ENCODE data around the gene MSRB3. TPM values are rescaled to one million over a fixed set of nuclear protein-coding genes. Genes with fewer than 3 reads are reported as not detected.

Gene MSRB3
- total and polyA plus RNA-seq, 10 donors = 4.3 to 64.4 (median 19.7) TPM

DNA sequence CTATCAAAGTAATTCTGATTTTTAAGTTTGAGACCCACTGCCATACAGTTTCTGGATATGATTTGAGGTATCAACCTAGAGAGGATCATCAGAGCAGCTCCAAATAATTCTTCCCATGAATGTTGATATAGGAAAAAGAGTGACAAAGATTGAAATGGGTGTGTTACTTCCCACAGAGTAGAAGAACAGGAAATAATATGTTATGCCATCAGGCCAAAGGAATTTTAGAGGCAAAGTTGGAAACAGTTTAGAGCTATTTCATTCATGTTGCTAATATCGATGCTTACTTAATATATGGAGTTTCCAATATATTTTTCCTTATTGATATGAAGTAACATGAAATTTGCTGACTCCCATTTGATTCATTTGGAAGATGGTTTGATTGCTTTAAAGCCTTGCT is 8.9 kb upstream of the MSRB3 start:
- H3K27ac ChIP-seq = no peak overlapping the region

DNA sequence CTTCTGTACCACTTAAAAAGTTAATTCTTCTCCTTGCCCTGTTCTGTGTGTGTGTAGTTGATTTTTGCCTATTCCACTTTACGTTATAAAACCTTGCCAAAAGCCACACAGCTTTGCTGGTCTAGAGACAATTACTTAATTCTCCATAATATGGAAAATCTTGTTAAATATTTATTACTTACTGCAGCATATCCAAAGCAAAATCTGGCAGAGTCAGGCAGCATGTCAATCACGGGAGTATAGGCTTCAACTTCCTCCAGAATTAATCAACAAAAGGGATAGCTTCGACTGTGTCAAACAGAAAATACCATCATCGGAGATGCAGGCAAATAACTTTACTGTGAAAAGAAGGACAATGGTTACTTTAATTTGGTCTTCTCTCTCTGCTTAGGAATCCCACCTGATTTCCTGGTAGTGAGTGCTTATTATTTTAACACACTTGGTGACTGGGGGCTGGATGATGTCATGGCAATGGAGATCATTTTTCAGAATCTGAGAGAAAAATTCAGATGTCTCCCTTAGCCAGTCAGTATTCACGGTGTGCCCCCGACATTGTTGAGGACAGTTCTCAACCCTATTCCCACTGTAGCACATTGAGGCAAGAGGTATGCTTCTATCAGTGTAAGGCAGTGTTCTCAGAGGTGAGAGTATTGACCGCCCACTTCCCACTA is 3.7 kb upstream of the MSRB3 start:
- H3K9me3 ChIP-seq = no peaks in the 10 kb centered on the region
- no peak overlapping the region for H3K4me3 ChIP-seq
- no peaks in the 10 kb centered on the region for H3K36me3 ChIP-seq
- TF ChIP-seq POLR2A (IDR thresholded peaks at IDR 0.05) (no peak), POLR2AphosphoS5 (IDR thresholded peaks at IDR 0.05) (no peak)
- TF ChIP-seq, protein P1, sequence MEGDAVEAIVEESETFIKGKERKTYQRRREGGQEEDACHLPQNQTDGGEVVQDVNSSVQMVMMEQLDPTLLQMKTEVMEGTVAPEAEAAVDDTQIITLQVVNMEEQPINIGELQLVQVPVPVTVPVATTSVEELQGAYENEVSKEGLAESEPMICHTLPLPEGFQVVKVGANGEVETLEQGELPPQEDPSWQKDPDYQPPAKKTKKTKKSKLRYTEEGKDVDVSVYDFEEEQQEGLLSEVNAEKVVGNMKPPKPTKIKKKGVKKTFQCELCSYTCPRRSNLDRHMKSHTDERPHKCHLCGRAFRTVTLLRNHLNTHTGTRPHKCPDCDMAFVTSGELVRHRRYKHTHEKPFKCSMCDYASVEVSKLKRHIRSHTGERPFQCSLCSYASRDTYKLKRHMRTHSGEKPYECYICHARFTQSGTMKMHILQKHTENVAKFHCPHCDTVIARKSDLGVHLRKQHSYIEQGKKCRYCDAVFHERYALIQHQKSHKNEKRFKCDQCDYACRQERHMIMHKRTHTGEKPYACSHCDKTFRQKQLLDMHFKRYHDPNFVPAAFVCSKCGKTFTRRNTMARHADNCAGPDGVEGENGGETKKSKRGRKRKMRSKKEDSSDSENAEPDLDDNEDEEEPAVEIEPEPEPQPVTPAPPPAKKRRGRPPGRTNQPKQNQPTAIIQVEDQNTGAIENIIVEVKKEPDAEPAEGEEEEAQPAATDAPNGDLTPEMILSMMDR (IDR thresholded peaks at IDR 0.05 in 8 of 11, conservative IDR thresholded peaks at IDR 0.05 in 3 of 11) = no peak
- 87 to 94% (median 88%) methylated on average over 6 to 7 of the region's 7 CpGs for WGBS, 5 donors
- peaks cover 0 to 33% (median 11%) of the 10 kb centered on the region in 7 donors for H3K27me3 ChIP-seq (replicated peaks in 1 of 7)
- H3K4me1 ChIP-seq = peaks cover 0 to 32% (median 17%) of the 10 kb centered on the region in 6 donors
- intact Hi-C loops (cut with DNase I; ENCODE audit: low total_unique reads) = no loop called here
- no peak for DNase-seq
- H3K27ac ChIP-seq = no peak overlapping the region

More for the DNA sequence above, 8.9 kb upstream of the MSRB3 start:
- Histone ChIP-seq H3K36me3 (no peaks in the 10 kb centered on the region), H3K9me3 (no peaks in the 10 kb centered on the region), H3K4me1 (no peaks in the 10 kb centered on the region), H3K27me3 (replicated peaks in 1 of 7) (peaks cover 0 to 7% (median 0%) of the 10 kb centered on the region in 7 donors), H3K4me3 (no peak overlapping the region)
- no peak for DNase-seq
- intact Hi-C loops (cut with DNase I; ENCODE audit: low total_unique reads) = no loop called here
- TF ChIP-seq POLR2A (IDR thresholded peaks at IDR 0.05) (no peak), POLR2AphosphoS5 (IDR thresholded peaks at IDR 0.05) (no peak)
- TF ChIP-seq, protein P1 (IDR thresholded peaks at IDR 0.05 in 8 of 11, conservative IDR thresholded peaks at IDR 0.05 in 3 of 11) = no peak
- 49 to 74% (median 66%) methylated on average over 1 of the region's 1 CpG for WGBS, 5 donors

DNA sequence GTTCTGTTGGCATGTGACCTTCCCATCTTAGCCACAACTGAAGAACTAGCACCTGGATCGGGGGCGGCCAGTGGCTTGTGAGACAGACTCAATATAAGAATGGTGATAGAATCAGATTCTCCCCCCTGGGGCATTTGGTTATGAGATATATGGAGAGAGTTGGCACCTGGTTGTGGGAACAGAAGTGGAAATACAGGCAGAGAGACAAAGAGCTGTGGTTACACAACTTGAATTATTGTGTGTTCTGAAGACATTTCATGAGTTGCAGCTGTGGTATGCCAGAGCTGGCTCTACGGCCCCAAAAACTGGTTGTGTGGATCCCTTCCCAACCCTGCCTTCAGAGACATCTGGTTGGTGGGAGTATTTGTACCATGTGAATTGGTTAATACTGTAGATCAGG is 2.9 kb upstream of the MSRB3 start:
- intact Hi-C loops (cut with DNase I; ENCODE audit: low total_unique reads) = no loop called here
- H3K27ac ChIP-seq = no peak overlapping the region
- DNase-seq = no peak

DNA sequence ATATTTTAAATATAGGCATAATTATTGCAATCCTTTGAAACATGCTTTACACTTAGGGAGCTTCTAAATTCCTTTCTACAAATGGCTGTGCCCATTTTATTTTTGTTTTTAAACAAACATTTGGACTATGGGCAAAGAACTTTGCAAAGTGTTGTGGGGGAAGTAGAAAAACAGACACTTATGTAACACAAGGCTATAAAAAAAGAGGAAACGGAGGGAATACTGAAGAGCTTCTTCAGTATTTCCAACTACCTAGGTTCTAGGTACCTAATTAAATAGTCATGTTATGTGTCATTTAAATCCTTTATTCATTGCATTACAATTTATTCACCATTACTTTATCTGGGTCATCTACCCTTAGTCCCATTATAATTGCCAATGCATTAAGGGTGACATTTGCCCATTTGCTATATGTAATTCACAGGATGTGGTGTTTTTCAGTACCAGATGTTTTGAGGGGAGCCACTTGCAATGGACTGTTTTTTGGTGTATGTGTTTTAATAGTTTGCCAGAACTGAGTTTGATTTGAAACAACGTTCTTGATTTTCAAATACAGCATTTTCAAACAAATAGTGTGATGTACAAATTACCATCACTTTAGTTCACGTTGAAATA is 1.5 kb upstream of the MSRB3 start:
- Histone ChIP-seq H3K9me3 (no peaks in the 10 kb centered on the region), H3K4me1 (peaks cover 0 to 52% (median 23%) of the 10 kb centered on the region in 6 donors), H3K36me3 (no peaks in the 10 kb centered on the region), H3K27me3 (replicated peaks in 1 of 7) (peaks cover 0 to 43% (median 11%) of the 10 kb centered on the region in 7 donors), H3K4me3 (no peak overlapping the region), H3K27ac (no peak overlapping the region)
- intact Hi-C loops (cut with DNase I; ENCODE audit: low total_unique reads) = no loop called here
- WGBS, 5 donors = 37 to 54% (median 44%) methylated on average over 3 of the region's 3 CpGs
- TF ChIP-seq, protein P1 (IDR thresholded peaks at IDR 0.05 in 8 of 11, conservative IDR thresholded peaks at IDR 0.05 in 3 of 11) = no peak
- no peak for TF ChIP-seq POLR2A (IDR thresholded peaks at IDR 0.05)
- no peak for TF ChIP-seq POLR2AphosphoS5 (IDR thresholded peaks at IDR 0.05)
- DNase-seq = no peak

More for the DNA sequence above, 2.9 kb upstream of the MSRB3 start:
- H3K9me3 ChIP-seq = no peaks in the 10 kb centered on the region
- TF ChIP-seq, protein P1 (IDR thresholded peaks at IDR 0.05 in 8 of 11, conservative IDR thresholded peaks at IDR 0.05 in 3 of 11) = no peak
- peaks cover 0 to 38% (median 23%) of the 10 kb centered on the region in 6 donors for H3K4me1 ChIP-seq
- no peaks in the 10 kb centered on the region for H3K36me3 ChIP-seq
- H3K27me3 ChIP-seq (replicated peaks in 1 of 7) = peaks cover 0 to 42% (median 11%) of the 10 kb centered on the region in 7 donors
- 63 to 74% (median 71%) methylated on average over 3 of the region's 3 CpGs for WGBS, 5 donors
- H3K4me3 ChIP-seq = no peak overlapping the region
